ENCODE measurements around the gene DNAI2. TPM values are rescaled to one million over a fixed set of nuclear protein-coding genes. Genes with fewer than 3 reads are reported as not detected.
"Not testable (repeated sequence)": the region's sequence is repeated elsewhere in the genome, so short reads cannot be mapped to it uniquely, and the experiment has no call there.

The DNAI2 gene
- polyA plus RNA-seq, 1 experiment = not detected

DNA sequence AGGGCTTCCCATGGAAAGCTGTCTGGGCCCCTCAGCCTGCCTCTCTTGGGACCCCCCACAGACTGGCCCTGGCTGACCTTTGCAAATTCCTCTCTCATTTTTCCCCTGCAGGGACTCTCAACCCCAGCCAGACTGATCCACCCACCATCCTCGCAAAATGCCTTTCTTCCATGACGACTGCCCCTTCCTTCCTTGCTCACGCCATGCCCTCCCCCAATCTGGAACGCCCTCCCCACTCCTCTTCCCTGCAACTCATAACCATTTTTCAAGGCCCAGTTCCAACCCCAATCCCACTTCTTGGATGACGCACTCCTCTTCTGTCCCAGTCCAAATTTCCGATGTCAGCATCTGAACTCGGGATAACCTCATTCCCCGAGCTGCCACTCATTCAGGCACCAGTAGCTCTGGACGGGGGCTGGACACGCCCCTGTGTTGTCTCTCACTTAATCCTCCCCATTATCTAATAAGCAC is 1.3 kb upstream of the DNAI2 start:
- ChIA-PET POLR2A (no interaction called here), CTCF (no interaction called here)
- TF ChIP-seq, protein P1, sequence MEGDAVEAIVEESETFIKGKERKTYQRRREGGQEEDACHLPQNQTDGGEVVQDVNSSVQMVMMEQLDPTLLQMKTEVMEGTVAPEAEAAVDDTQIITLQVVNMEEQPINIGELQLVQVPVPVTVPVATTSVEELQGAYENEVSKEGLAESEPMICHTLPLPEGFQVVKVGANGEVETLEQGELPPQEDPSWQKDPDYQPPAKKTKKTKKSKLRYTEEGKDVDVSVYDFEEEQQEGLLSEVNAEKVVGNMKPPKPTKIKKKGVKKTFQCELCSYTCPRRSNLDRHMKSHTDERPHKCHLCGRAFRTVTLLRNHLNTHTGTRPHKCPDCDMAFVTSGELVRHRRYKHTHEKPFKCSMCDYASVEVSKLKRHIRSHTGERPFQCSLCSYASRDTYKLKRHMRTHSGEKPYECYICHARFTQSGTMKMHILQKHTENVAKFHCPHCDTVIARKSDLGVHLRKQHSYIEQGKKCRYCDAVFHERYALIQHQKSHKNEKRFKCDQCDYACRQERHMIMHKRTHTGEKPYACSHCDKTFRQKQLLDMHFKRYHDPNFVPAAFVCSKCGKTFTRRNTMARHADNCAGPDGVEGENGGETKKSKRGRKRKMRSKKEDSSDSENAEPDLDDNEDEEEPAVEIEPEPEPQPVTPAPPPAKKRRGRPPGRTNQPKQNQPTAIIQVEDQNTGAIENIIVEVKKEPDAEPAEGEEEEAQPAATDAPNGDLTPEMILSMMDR (IDR thresholded peaks at IDR 0.05; ENCODE audit: low read depth, low read length) = no peak
- H3K9me3 ChIP-seq (ENCODE audit: control insufficient read depth, insufficient read depth, low read length) = peaks cover 6% of the 10 kb centered on the region; the same call in 1 of the 2 replicates
- DNase-seq (ENCODE audit: low read depth, low spot score) = no peak
- peaks cover 17% of the 10 kb centered on the region for H3K27me3 ChIP-seq (ENCODE audit: control insufficient read depth, insufficient read depth, low read length)
- no peak overlapping the region for H3K4me3 ChIP-seq (ENCODE audit: low read depth, low read length)
- H3K27ac ChIP-seq (ENCODE audit: low read depth, low read length) = no peak overlapping the region

DNA sequence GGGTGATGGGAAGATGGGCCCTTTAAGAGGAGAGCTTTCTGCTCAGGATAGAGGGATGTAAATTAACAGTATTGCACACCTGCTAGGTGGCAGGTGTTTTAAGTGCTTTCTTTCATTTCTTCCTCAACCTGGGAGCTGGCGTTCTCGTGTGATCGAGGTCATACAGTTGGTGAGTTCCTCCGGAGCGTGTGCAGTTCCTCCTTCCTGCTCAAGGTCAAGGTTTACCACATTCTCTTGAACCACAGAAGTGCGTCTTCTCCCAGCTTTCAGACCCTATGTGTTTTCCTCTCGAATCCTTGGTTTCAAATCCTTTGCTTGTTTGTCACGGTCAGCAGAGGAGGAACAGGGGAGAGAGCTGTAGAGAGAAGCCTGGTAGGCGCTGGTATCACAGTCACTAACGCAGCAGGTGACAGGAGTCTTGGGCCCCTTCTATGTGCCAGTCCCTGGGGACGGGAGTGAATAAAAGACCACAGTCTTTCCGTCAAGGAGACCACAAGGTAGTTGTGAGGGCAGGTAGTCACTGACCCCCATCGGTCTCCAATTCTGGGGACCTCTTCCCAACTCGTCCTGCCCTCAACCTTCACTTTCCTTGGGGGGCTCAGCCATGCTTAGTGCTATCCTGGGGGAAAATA is 791 bp downstream of the DNAI2 start:
- ChIA-PET POLR2A (no interaction called here), CTCF (no interaction called here)
- TF ChIP-seq, protein P1 (IDR thresholded peaks at IDR 0.05; ENCODE audit: low read depth, low read length) = no peak
- Histone ChIP-seq H3K27ac (ENCODE audit: low read depth, low read length) (no peak overlapping the region), H3K9me3 (ENCODE audit: control insufficient read depth, insufficient read depth, low read length) (no peaks in the 10 kb centered on the region; the same call in 1 of the 2 replicates), H3K27me3 (ENCODE audit: control insufficient read depth, insufficient read depth, low read length) (peaks cover 17% of the 10 kb centered on the region), H3K4me3 (ENCODE audit: low read depth, low read length) (no peak overlapping the region)
- DNase-seq (ENCODE audit: low read depth, low spot score) = no peak

DNA sequence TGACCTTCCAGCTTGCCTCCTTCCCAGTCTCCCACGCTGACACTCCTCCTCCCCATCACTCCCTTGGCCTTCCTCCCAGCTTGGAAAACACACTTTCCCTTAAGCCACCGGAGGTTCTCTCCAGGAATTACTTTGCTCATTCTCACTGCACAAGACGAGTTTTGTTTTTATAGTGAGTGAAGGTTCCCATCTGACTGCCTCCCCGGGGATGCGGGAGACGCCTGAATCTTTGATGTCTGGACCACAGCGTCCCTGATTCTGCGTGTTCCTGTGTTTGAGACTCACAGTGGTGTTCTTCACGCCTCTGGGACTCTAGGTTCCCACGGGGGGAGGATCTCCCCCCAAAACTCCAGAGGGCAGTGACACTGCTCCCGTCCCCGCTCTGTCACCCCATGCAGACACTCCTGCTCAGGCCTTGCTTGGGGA is 2.0 kb downstream of the DNAI2 start:
- DNase-seq (ENCODE audit: low read depth, low spot score) = no peak
- POLR2A ChIA-PET = no interaction called here
- Histone ChIP-seq H3K27me3 (ENCODE audit: control insufficient read depth, insufficient read depth, low read length) (peaks cover 15% of the 10 kb centered on the region), H3K27ac (ENCODE audit: low read depth, low read length) (no peak overlapping the region), H3K4me3 (ENCODE audit: low read depth, low read length) (no peak overlapping the region), H3K9me3 (ENCODE audit: control insufficient read depth, insufficient read depth, low read length) (no peaks in the 10 kb centered on the region)
- TF ChIP-seq, protein P1 (IDR thresholded peaks at IDR 0.05; ENCODE audit: low read depth, low read length) = no peak
- CTCF ChIA-PET = no interaction called here

DNA sequence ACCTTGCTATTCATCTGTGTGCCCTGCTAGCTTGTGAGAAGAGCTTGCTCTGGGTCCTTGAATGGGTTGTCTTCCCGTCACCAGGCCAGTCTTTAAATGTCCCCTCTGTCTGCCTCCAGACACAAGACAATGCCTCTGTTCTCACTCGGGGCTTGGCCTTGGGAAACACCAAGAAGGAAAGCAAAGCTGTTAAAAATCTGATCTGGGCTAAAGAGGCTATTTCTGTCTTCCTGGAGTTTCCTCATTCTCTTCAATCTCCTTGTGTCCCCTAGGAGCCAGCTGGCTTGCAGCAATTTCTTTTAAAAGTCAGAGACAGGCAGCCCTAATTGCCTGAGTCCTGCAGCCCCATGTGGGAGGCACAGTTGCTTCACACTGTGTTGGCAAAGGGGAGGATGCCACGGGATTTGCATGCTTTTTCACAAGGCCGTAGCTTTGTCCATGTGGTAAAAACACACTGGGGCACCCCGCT is 2.5 kb downstream of the DNAI2 start:
- Histone ChIP-seq H3K27ac (ENCODE audit: low read depth, low read length) (no peak overlapping the region), H3K4me3 (ENCODE audit: low read depth, low read length) (no peak overlapping the region), H3K27me3 (ENCODE audit: control insufficient read depth, insufficient read depth, low read length) (peaks cover 15% of the 10 kb centered on the region), H3K9me3 (ENCODE audit: control insufficient read depth, insufficient read depth, low read length) (peaks cover 1% of the 10 kb centered on the region; the same call in 1 of the 2 replicates)
- TF ChIP-seq, protein P1 (IDR thresholded peaks at IDR 0.05; ENCODE audit: low read depth, low read length) = no peak
- DNase-seq (ENCODE audit: low read depth, low spot score) = no peak
- ChIA-PET CTCF (no interaction called here), POLR2A (no interaction called here)

DNA sequence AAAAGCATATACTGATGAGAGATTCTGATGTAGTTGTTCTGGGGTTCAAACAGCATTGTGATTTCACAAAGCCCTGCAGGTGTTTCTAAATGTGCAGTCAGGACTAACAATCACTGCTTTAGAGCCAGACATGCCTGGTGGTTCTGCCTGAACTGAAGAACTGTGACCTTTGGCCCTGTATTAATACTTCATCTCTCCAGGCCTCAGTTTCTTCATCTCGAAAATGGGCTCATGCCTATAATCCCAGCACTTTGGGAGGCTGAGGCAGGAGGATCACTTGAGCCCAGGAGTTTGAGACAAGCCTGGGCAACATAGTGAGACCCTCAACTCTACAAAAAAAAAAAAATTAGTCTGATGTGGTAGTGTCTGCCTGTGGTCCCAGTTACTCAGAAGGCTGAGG is 3.9 kb downstream of the DNAI2 start:
- CTCF ChIA-PET = no interaction called here
- POLR2A ChIA-PET = no interaction called here
- H3K27ac ChIP-seq (ENCODE audit: low read depth, low read length) = no peak overlapping the region
- no peak for DNase-seq (ENCODE audit: low read depth, low spot score)
- peaks cover 5% of the 10 kb centered on the region; the same call in 1 of the 2 replicates for H3K9me3 ChIP-seq (ENCODE audit: control insufficient read depth, insufficient read depth, low read length)
- H3K4me3 ChIP-seq (ENCODE audit: low read depth, low read length) = no peak overlapping the region
- TF ChIP-seq, protein P1 (IDR thresholded peaks at IDR 0.05; ENCODE audit: low read depth, low read length) = no peak
- H3K27me3 ChIP-seq (ENCODE audit: control insufficient read depth, insufficient read depth, low read length) = peaks cover 15% of the 10 kb centered on the region

DNA sequence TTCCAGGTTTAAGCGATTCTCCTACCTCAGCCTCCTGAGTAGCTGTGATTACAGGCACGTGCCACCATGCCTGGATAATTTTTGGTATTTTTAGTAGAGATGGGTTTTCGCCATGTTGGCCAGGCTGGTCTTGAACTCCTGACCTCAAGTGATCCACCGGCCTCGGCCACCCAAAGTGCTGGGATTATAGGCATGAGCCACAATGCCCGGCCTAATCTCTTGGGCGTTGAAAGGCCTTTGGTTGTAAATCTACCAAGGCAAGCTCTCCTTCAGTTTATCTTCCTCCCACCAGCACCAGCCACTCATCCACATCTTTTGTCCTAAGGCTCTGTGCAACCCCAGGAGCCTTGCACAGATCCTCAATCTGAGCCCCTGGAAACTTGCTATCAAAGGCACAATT is 5.6 kb downstream of the DNAI2 start:
- H3K9me3 ChIP-seq (ENCODE audit: control insufficient read depth, insufficient read depth, low read length); POLR2A ChIA-PET; CTCF ChIA-PET; DNase-seq (ENCODE audit: low read depth, low spot score); H3K4me3 ChIP-seq (ENCODE audit: low read depth, low read length); H3K27ac ChIP-seq (ENCODE audit: low read depth, low read length): not testable (repeated sequence)
- H3K27me3 ChIP-seq (ENCODE audit: control insufficient read depth, insufficient read depth, low read length) = peaks cover 14% of the 10 kb centered on the region
